Ecto neural progenitor cell (in vitro differentiated cells): ENCODE measurements around the gene MT1G.
"Not testable (repeated sequence)": the region's sequence is repeated elsewhere in the genome, so short reads cannot be mapped to it uniquely, and the experiment has no call there.

Experiments
- DNase-seq: peaks from one replicate; pipeline ENCODE4 v3.0.0-alpha.2; 2018; ENCODE audit warnings: low spot score

Gene MT1G

GRCh38 chr16:56637814-56638750, 29.8 kb downstream of the MT1G start, which contains the start of gene MT1A:
TSS of gene MT1A (plus strand) at chr16:56638666. CDS start at chr16:56638739, 73 bp downstream.
- peak; percentile 81 for DNase-seq

GRCh38 chr16:56636616-56637413, 31.1 kb downstream of the MT1G start:
- DNase-seq: no peak

GRCh38 chr16:56635441-56635967, 32.4 kb downstream of the MT1G start:
- DNase-seq: no peak

GRCh38 chr16:56634715-56635440, 33.0 kb downstream of the MT1G start:
- DNase-seq: no peak

GRCh38 chr16:56633535-56633934, 34.3 kb downstream of the MT1G start:
- DNase-seq: peak; percentile 36

- peak; percentile 44 for DNase-seq
Observed at GRCh38 chr16:56632848-56633365, 35.0 kb downstream of the MT1G start.

- peak; percentile 55 for DNase-seq
Observed at GRCh38 chr16:56632156-56632847, 35.6 kb downstream of the MT1G start, which contains the start of gene MT1M. TSS of gene MT1M (plus strand) at chr16:56632659. CDS start at chr16:56632732, 73 bp downstream.

GRCh38 chr16:56631832-56632155, 36.1 kb downstream of the MT1G start:
- no peak for DNase-seq

- no peak for DNase-seq
Observed at GRCh38 chr16:56631197-56631596, 36.7 kb downstream of the MT1G start.

- no peak for DNase-seq
Observed at GRCh38 chr16:56630134-56630533, 37.7 kb downstream of the MT1G start.

GRCh38 chr16:56629531-56629930, 38.3 kb downstream of the MT1G start:
- DNase-seq: no peak

GRCh38 chr16:56628486-56629350, 39.1 kb downstream of the MT1G start:
- no peak for DNase-seq

GRCh38 chr16:56626685-56627084, 41.2 kb downstream of the MT1G start:
- DNase-seq: no peak

- no peak for DNase-seq
Observed at GRCh38 chr16:56625943-56626654, 41.8 kb downstream of the MT1G start.

GRCh38 chr16:56625140-56625942, 42.5 kb downstream of the MT1G start, which contains the start of gene MT1E:
TSS of gene MT1E (plus strand) at chr16:56625781. CDS start at chr16:56625852, 71 bp downstream.
- no peak for DNase-seq

- DNase-seq: no peak
Observed at GRCh38 chr16:56623637-56624036, 44.2 kb downstream of the MT1G start.

- DNase-seq: not testable (repeated sequence)
Observed at GRCh38 chr16:56623184-56623583, 44.7 kb downstream of the MT1G start.

GRCh38 chr16:56621665-56622445, 46.0 kb downstream of the MT1G start:
- not testable (repeated sequence) for DNase-seq
